Measurements from ENCODE around the gene RAI1. TPM values are rescaled to one million over a fixed set of nuclear protein-coding genes. Genes with fewer than 3 reads are reported as not detected.

The RAI1 gene
- total and polyA plus RNA-seq, 10 donors, result 5.4 to 61.9 (median 35.2) TPM

DNA sequence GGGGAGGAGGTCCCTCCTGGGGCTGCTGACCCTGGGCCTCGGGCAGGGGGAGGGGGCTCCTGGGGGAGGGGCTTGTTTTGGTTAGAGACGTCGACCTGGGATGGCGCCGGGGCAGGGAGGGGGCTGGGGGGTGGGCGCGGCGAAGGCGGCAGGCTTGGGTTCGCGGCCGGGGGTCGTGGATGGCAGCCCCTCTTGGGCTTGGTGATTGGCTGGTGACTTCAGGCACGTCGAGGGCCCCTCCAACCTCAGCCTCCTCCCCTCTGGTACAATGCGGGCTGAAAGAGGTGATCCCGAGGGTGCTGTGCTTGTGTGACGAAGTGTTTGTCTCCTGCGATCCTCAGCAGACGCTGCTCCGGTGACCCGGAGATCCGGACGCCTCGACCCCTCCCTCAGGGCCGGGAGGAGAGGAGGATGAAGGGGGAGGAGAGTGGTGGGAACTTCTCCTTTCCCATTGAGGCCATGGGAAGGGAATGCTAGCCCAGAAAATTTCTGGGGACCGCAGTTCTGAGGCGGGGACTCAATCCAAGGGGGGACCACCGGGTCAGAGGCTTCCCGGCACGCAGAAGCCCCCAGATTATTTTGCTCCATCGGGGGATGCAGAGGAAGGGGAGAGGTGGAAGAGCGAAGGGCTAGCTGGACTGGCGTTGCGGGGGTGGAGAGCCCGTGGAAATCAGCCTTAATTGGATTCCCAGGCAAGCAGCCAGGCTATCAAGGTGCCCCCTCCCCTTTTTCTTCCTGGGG is 43.9 kb downstream of the RAI1 start:
- no peaks in the 10 kb centered on the region for H3K9me3 ChIP-seq
- intact Hi-C loops (cut with DNase I; ENCODE audit: low total_unique reads), result no loop called here
- H3K4me1 ChIP-seq, result peaks cover 41 to 93% (median 78%) of the 10 kb centered on the region in 6 donors
- 15 to 33% (median 26%) methylated on average over 24 to 36 of the region's 36 CpGs for WGBS, 5 donors
- no peak for TF ChIP-seq CTCF (IDR thresholded peaks at IDR 0.05 in 8 of 11, conservative IDR thresholded peaks at IDR 0.05 in 3 of 11)
- peak; percentile 17 to 82 (median 68) for TF ChIP-seq POLR2AphosphoS5 (IDR thresholded peaks at IDR 0.05)
- no peak for TF ChIP-seq POLR2A (IDR thresholded peaks at IDR 0.05)
- peak overlapping the region; percentile 14 to 88 (median 82) for H3K27ac ChIP-seq
- peaks cover 0 to 39% (median 9%) of the 10 kb centered on the region in 7 donors for H3K27me3 ChIP-seq (replicated peaks in 1 of 7)
- H3K36me3 ChIP-seq, result peaks cover 0 to 4% (median 0%) of the 10 kb centered on the region in 6 donors
- peak overlapping the region; percentile 45 to 81 (median 60) for H3K4me3 ChIP-seq
- DNase-seq, result no peak

DNA sequence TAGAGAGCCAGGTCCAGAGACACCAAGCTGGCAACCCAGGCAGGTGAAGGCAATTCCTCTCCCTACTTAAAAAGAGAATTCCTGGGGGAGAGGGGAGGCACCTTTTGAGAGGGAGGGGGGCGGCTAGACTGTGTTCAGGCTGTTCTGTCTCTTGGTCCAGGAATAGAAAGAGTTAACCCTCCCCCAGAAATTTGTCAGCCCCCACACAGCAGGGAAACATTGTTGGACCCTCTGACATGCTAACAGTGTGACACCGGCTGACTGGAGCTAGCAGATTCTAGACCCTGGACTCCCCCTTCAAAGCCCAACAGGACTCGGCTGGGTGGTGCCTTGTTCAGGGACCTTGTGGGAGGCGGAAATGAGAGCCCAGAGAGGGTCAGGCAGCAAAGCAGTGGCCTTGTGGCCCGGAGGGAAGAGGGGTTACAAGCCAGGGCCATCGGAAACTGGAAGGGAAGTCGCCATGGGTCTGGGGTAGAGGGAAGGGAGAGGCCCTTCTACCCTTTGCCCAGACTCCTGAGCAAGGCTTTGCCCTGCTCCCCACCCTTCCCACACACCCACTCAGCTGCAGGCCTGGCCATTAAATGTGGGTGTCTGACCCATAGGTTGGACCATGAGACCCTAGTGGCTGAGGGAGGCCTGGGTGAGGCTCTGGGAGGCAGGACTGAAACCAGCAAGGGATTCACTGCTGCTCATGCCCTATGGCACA is 44.6 kb downstream of the RAI1 start:
- peak overlapping the region in 7 of 8 donors; percentile 49 to 81 (median 61) for H3K4me3 ChIP-seq
- peaks cover 46 to 100% (median 86%) of the 10 kb centered on the region in 6 donors for H3K4me1 ChIP-seq
- no peaks in the 10 kb centered on the region for H3K9me3 ChIP-seq
- no peak for TF ChIP-seq POLR2A (IDR thresholded peaks at IDR 0.05)
- TF ChIP-seq POLR2AphosphoS5 (IDR thresholded peaks at IDR 0.05), result peak; percentile 62 to 85 (median 84)
- peak in 1 of 11 experiments; percentile 12 for TF ChIP-seq CTCF (IDR thresholded peaks at IDR 0.05 in 8 of 11, conservative IDR thresholded peaks at IDR 0.05 in 3 of 11)
- WGBS, 5 donors, result 52 to 60% (median 55%) methylated on average over 3 to 7 of the region's 7 CpGs
- intact Hi-C loops (cut with DNase I; ENCODE audit: low total_unique reads), result no loop called here
- peak overlapping the region; percentile 14 to 88 (median 82) for H3K27ac ChIP-seq
- H3K36me3 ChIP-seq, result peaks cover 0 to 4% (median 0%) of the 10 kb centered on the region in 6 donors
- peak; percentile 86 for DNase-seq
- peaks cover 0 to 39% (median 9%) of the 10 kb centered on the region in 7 donors for H3K27me3 ChIP-seq (replicated peaks in 1 of 7)

GRCh38 chr17:17726458-17727060 is 45.3 kb downstream of the RAI1 start:
- Histone ChIP-seq H3K27me3 (replicated peaks in 1 of 7) (peaks cover 0 to 34% (median 9%) of the 10 kb centered on the region in 7 donors), H3K4me3 (peak overlapping the region in 1 of 8 donors; percentile 81), H3K27ac (peak overlapping the region; percentile 14 to 88 (median 82)), H3K36me3 (peaks cover 0 to 4% (median 0%) of the 10 kb centered on the region in 6 donors), H3K9me3 (no peaks in the 10 kb centered on the region), H3K4me1 (peaks cover 49 to 100% (median 87%) of the 10 kb centered on the region in 6 donors)
- intact Hi-C loops (cut with DNase I; ENCODE audit: low total_unique reads), result no loop called here
- WGBS, 5 donors, result 31 to 45% (median 36%) methylated on average over 6 of the region's 6 CpGs
- DNase-seq, result no peak
- no peak for TF ChIP-seq POLR2AphosphoS5 (IDR thresholded peaks at IDR 0.05)
- no peak for TF ChIP-seq CTCF (IDR thresholded peaks at IDR 0.05 in 8 of 11, conservative IDR thresholded peaks at IDR 0.05 in 3 of 11)
- TF ChIP-seq POLR2A (IDR thresholded peaks at IDR 0.05), result no peak

All from spleen (tissue), 11 donors.